NCI-H748 (cell line): ENCODE data around the gene PSME1.

Source experiments
- DNase-seq: peaks from one replicate; lab custom pipeline; 2025; ENCODE audit not compliant: unreplicated experiment; lab: John Stamatoyannopoulos, UW

The PSME1 gene

DNA sequence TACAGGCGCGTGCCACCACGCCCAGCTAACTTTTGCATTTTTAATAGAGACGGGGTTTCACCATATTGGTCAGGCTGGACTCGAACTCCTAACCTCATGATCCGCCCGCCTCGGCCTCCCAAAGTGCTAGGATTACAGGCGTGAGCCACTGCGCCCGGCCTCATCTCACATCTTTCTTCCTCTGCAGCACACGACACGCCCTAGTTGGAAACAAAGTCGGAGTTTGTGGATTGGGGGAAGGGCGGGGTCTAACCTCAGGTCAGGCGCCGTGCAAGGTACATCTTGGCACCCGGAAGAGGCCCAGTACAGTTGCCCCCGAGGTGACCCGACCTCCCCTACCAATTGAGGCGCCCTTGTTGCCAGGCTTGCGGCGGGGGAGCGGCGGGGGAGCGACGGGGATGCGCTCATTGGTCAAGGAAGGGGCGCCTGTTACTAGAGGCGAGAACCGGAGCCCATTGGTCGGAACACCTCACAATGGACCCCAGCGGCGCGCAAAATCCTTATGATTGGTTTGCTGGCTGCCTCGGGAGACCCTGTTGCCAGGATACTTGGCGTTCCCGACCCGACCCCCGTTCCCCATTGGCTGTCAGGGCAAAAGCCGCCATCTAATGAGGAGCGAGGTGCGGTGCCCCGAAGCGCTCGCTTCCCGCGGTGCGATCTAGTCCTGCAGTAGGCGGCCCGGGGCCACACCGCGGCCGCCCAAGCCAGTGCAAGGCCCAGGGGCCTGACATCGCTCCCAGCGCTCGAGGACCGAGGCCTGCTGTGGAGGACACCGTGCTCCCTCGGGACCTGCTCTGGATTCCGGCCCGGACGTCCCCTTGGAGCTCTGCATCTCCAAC is 35.6 kb downstream of the PSME1 start, which contains the start of gene REC8:
REC8 (plus strand) TSS at position 659 of the 839 bp plus-strand sequence. CDS start 473 bp downstream, outside the sequence.
- peak; percentile 98 for DNase-seq

DNA sequence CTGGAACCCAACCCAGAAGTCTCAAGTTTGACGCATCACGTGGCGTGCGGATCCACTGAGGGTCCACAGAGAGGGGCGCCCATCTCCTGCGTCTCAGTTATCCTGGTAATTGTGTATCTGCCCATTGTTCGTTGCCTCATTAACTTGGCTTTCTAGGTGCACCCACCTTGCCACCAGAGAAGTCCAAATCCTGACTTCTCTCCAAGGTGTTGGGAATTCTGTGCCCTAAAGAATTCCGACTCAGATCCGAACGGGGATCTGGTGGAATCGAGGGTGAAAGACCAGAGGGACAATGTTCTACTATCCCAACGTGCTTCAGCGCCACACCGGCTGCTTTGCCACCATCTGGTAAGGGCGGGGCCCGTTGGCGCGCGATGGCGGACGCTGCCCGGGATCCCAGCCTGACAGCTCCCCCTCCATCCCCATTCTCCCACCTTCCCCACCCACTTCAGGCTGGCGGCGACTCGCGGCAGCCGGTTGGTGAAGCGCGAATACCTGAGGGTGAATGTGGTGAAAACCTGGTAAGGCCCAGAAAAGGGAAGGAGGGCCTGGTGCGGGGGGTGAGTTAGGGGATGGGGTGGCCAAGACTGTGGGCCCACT is 36.4 kb downstream of the PSME1 start:
- DNase-seq: peak; percentile 31

- peak; percentile 26 for DNase-seq
Measured at GRCh38 chr14:24172871-24173281, 36.9 kb downstream of the PSME1 start.

DNA sequence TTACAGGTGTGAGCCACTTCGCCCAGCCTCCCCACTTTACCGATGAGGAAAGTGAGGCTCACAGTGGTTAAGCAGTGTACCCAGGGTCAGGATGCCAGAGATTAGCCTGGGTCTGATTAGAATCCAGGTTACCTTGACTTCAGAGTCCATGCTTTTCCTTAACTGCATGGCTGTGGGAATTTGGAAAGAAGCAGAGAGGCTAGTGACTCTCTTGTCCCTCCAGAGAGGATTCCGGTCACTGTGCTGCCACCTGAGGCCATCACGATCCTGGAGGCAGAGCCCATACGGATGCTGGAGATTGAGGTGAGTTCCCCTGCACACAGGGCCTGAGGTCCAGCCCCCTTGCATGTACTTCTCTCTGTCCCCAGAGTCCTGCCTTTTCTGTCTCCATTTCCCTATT is 40.6 kb downstream of the PSME1 start:
- DNase-seq: no peak

- no peak for DNase-seq
Measured at GRCh38 chr14:24177041-24177825, 41.2 kb downstream of the PSME1 start.

- DNase-seq: no peak
Measured at GRCh38 chr14:24177891-24178290, 41.9 kb downstream of the PSME1 start.

- no peak for DNase-seq
Measured at GRCh38 chr14:24178399-24179178, 42.6 kb downstream of the PSME1 start.

DNA sequence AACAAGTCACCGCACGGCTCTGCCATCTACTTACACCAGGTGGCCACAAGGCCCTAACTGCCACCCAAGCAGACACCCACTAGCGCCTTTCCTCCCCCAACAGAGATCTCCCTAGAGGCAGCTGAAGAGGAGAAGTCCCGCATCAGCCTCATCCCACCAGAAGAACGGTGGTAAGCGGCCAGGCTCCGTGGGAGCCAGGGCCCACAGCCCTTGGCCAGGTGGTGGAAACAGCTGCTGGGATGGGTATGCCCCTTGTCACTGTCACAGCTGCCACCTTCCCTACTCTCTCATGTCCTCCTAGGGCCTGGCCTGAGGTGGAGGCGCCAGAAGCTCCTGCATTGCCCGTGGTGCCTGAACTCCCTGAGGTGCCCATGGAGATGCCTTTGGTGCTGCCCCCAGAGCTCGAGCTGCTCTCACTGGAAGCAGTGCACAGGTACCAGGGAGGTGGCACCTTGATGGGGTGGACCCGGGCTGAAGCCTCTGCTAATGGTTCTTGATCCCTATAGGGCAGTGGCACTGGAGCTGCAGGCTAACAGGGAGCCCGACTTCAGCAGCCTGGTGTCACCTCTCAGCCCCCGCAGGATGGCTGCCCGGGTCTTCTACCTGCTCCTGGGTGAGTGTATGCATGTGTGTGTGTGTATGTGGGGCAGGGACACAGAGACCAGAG is 43.4 kb downstream of the PSME1 start:
- DNase-seq: no peak

DNA sequence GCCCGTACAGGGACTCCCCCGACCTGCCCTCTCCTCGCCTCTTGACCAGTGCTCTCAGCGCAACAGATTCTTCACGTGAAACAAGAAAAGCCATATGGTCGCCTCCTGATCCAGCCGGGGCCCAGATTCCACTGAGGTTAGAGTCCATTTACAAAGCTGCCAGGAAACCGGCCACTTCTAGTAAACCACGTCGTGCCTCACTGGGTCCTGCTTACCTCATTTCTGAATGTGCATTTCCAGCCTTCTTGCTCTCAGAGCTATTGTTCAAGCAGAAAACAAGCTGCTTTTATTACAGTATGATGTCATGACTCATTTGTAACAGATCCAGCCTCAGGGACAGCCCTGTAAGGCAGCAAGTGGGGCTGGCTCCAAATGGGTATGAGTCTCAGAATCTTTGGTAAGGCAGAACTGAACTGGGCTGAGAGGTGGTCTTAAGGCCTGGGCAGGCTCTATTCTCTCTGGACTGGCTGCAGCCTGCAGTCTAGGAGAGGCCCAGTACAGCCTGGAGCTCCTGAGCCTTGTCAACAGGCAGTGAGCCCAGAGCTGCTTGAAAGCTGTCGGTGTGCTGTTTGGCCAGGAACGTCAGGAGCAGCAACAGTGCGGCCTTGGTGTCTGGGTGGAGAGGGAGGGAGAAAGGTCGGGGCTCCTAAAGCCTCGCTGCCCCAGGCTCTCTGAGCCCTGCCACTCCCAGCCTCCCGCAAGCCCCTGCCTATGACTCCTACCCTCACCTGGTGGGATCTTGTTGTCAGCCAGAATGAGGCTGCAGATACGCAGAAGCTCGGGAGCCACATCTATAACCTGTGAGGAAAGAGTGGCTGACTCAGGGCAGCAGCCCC is 44.2 kb downstream of the PSME1 start:
- DNase-seq: no peak

DNA sequence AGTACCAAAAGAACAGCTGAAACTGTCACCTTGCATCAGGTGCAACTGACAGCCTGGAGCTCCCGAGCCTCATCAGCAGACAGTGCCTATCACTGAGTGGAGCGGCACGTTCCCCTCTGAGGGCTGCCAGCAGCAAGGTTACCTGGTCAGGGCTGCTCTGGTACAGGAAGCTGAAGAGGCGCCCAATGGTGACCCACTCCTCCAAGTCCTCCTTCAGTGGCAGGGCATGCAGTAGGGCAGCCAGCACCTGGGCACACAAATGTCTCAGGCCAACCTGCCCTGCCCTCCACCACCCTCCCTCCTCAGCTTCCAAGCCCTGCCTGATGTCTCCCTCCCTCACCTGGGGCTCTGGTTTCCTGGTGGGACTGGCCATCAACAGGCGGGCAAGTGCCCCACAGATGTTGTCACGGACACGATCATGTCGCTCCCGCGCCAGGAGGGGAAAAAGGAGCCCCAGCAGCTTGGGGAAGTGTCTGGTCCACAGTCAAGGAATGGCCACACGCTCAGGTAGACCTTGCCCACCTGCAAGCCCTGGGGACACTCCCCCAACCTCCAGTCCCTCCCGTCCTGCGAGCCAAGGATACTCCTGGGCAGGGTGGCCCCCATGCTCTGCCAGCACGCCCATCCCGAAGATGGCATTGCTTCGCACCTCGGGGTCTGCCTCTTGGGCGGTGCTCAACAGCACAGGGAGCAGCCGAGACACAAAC is 45.5 kb downstream of the PSME1 start:
- DNase-seq: no peak

DNA sequence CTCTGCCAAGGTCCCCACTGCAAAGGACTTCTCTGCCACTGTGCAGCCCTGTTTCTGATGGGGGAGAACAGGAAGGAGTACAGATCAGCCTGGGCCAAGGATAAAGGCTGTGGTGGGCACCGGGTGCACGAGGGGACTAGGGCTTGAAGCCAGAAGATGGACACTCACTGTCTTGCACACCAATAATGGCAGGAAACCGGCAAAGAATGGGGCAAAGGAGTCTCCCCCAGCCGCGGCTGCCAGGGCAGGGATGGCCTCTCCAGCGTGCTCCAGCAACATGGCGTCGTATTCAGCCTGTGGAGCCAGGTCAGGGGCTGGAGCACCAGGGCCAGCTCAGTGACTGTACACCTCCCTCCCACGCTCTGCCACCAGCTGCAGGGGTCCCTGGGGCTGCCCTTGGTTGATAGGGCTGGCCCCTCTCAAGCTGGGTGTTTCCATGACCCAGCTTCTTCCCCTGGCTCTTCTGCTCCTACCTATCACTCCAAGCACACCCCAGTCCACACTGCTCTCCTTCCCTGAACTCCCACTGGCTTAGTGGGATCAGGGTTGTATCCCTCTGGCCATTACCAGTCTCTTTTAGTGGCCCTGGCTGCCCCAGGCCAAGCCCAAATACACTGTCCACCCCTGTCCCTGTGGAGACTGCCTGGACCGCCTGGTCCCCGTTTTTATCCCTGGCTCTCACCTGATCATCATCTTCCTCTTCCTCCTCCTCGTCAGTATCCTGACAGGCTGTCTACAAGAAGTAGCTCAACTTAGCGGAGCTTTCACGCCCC is 46.3 kb downstream of the PSME1 start:
- no peak for DNase-seq

GRCh38 chr14:24183014-24183481 is 47.1 kb downstream of the PSME1 start:
- DNase-seq: no peak

DNA sequence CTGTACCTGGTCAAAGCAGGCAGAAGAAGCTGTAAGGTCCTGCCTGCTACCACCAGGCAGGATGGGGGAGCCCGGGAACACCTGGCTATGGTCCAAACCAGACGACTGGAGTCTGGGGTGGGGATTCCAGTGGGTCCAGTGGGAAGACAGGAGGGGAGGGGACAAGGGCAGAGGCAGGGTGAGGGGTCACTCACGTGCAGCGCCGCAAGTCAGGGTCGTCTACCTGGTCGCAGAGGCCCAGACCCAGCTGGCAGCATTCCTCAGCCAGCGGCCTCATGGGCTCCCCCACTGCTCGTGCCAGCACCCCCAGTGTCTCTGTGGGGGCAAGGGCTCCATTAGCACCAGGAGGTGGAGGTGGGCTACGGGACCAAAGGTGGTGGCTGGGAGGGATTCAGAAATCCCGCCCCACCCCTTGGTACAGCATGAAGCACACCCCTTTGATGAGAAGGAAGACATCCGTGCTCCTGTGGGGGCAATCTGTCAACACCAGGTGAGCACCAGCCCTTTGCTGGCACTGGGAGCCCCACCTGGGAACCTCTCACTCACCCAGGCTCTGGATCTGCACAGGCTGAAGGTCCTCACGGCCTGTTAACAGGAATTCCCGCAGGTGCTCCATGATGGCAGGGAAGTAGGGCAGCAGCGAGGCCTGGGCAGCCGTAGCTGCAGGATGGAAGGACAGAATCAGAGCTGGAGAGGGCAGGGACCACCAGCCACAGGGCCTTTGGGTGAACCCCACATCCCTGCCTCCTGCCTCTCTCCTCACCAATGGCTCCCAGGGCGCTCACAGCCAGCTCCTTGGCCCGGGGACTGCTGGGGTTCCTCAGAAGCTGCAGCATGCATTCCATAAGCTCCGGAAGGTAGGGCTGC is 48.3 kb downstream of the PSME1 start:
- DNase-seq: no peak

DNA sequence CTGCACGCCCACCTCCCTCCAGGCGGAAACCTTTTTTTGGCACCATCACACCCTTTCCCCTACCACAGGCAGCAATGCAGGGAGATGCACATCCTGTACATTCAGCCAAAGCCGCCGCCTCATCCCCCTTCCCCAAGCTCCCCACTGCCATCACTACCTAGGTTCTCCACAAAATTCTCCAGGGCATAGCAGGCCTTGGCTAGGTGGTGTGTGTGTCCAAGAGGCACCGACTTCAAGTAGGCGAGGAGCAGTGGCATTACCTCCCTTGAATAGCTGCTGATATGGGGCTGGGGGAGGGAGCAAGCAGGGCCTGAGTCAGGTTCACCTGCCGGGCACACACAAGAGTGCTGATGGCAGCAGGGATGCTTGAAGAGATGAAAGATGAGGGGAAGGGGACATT is 49.0 kb downstream of the PSME1 start:
- no peak for DNase-seq

- DNase-seq: no peak
Measured at GRCh38 chr14:24185741-24186140, 49.7 kb downstream of the PSME1 start.

DNA sequence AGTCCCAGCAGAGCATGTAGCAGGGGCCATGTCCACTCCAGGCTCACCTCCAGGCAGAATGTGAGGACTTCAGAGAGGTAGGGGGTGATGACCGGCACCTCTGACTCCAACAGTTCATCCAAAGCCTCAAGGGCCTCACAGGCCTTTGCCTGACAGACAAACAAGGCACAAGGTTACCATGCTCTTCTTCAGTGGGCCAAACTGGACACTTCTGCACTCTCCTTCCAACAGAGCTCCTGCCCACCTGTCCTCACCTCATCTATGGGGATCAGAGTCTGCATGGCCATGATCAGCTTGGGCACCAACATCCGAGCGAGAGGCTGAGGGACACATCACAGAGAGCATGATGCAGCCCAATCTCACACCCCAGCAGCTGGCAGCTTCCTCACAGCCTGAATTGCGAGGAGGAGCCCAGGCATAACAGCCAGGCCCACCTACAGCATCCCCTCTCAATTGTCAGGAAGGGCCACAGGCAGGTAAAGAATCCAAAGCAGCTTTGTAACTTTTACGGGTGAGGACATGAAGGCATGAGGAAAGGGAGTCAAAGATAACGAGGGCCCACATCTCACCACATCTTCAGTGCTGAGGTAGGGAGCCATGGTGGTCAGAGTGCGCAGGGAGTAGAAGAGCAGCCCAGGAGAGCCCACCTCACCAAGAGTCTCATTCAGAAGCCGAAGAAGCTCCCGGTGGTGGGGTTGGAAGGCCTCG is 51.0 kb downstream of the PSME1 start:
- DNase-seq: no peak
